Measurements from ENCODE around the gene IL22RA1.
A peak's percentile ranks its signal among the peaks of the same experiment; 100 is the strongest.

IL22RA1 gene

GRCh38 chr1:24121406-24121805, 21.5 kb downstream of the IL22RA1 start:
- H3K27me3 ChIP-seq (replicated peaks; ENCODE audit: control insufficient read depth, insufficient read depth, low read length): no peaks in the 10 kb centered on the region
- no peak for DNase-seq (ENCODE audit: low read depth)
- H3K9ac ChIP-seq (ENCODE audit: low read length): no peak overlapping the region
- H3K36me3 ChIP-seq (ENCODE audit: control insufficient read depth, insufficient read depth, low read length, severe bottlenecking): no peaks in the 10 kb centered on the region
- H3K4me3 ChIP-seq (ENCODE audit: low read length): no peak overlapping the region
- peaks cover 47% of the 10 kb centered on the region for H3K4me1 ChIP-seq (ENCODE audit: control insufficient read depth, insufficient read depth, low read length)
- H3K9me3 ChIP-seq (ENCODE audit: control insufficient read depth, low read length): no peaks in the 10 kb centered on the region

GRCh38 chr1:24120965-24121364, 22.0 kb downstream of the IL22RA1 start:
- H3K9me3 ChIP-seq (ENCODE audit: control insufficient read depth, low read length): no peaks in the 10 kb centered on the region
- H3K36me3 ChIP-seq (ENCODE audit: control insufficient read depth, insufficient read depth, low read length, severe bottlenecking): no peaks in the 10 kb centered on the region
- peak overlapping the region; percentile 61 for H3K4me3 ChIP-seq (ENCODE audit: low read length)
- no peak for DNase-seq (ENCODE audit: low read depth)
- peak overlapping the region; percentile 66 for H3K9ac ChIP-seq (ENCODE audit: low read length)
- peaks cover 43% of the 10 kb centered on the region for H3K4me1 ChIP-seq (ENCODE audit: control insufficient read depth, insufficient read depth, low read length)
- H3K27me3 ChIP-seq (replicated peaks; ENCODE audit: control insufficient read depth, insufficient read depth, low read length): no peaks in the 10 kb centered on the region

DNA sequence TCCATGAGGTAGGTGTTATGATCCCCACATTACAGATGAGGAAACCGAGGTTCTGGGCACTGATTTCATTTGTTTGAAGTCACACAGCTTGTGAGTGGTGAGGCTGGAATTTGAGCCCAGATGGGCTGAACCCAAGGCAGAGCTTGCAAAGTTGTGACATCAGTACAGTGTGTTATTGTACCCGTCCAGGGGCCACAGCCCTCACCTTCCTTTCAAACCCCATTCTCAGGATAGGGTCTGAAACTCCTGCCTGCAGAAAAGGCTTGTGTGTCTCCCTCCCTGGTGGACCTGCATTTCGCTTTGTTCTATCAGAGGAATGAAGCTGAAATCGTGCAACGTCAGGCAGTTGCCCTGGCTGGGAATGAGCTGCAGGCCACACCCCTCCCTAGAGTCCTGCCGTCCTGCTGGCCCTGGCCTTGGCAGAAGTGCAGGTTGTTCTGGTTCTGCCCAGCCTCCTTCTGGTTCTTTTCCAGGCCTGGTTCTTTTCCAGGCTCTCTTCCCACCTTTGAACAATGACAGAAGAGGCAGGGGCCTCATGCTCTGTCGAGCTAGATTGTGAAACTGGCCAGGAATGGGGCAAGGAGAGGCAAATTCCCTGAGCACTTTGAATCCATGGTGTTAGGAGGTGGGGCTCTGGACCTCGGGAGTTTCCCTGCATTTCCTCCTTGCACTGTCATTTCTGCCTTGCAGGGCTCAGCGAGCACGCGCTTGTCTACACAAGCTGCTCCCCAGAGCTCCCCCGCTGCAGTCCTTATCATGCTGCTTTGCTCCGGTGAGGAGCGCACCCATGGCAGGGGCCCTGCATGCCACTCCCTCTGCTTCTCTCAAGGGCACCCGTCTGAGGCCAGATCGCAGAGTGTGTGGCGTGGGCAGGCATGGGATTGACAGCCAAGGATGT, 22.8 kb downstream of the IL22RA1 start:
- H3K27me3 ChIP-seq (replicated peaks; ENCODE audit: control insufficient read depth, insufficient read depth, low read length): no peaks in the 10 kb centered on the region
- DNase-seq (ENCODE audit: low read depth): peak; percentile 29
- H3K9ac ChIP-seq (ENCODE audit: low read length): peak overlapping the region; percentile 66
- no peaks in the 10 kb centered on the region for H3K36me3 ChIP-seq (ENCODE audit: control insufficient read depth, insufficient read depth, low read length, severe bottlenecking)
- H3K9me3 ChIP-seq (ENCODE audit: control insufficient read depth, low read length): no peaks in the 10 kb centered on the region
- H3K4me3 ChIP-seq (ENCODE audit: low read length): peak overlapping the region; percentile 61
- peaks cover 39% of the 10 kb centered on the region for H3K4me1 ChIP-seq (ENCODE audit: control insufficient read depth, insufficient read depth, low read length)

- Histone ChIP-seq H3K36me3 (ENCODE audit: control insufficient read depth, insufficient read depth, low read length, severe bottlenecking) (no peaks in the 10 kb centered on the region), H3K27me3 (replicated peaks; ENCODE audit: control insufficient read depth, insufficient read depth, low read length) (peaks cover 4% of the 10 kb centered on the region), H3K9ac (ENCODE audit: low read length) (peak overlapping the region; percentile 66), H3K9me3 (ENCODE audit: control insufficient read depth, low read length) (no peaks in the 10 kb centered on the region), H3K4me3 (ENCODE audit: low read length) (peak overlapping the region; percentile 61), H3K4me1 (ENCODE audit: control insufficient read depth, insufficient read depth, low read length) (peaks cover 39% of the 10 kb centered on the region)
- no peak for DNase-seq (ENCODE audit: low read depth)
Observed at GRCh38 chr1:24119489-24119858, 23.5 kb downstream of the IL22RA1 start.

GRCh38 chr1:24118410-24119242, 24.3 kb downstream of the IL22RA1 start:
- Histone ChIP-seq H3K4me3 (ENCODE audit: low read length) (no peak overlapping the region), H3K9ac (ENCODE audit: low read length) (no peak overlapping the region), H3K36me3 (ENCODE audit: control insufficient read depth, insufficient read depth, low read length, severe bottlenecking) (no peaks in the 10 kb centered on the region), H3K27me3 (replicated peaks; ENCODE audit: control insufficient read depth, insufficient read depth, low read length) (peaks cover 4% of the 10 kb centered on the region), H3K4me1 (ENCODE audit: control insufficient read depth, insufficient read depth, low read length) (peaks cover 39% of the 10 kb centered on the region), H3K9me3 (ENCODE audit: control insufficient read depth, low read length) (no peaks in the 10 kb centered on the region)
- DNase-seq (ENCODE audit: low read depth): no peak

GRCh38 chr1:24117722-24118409, 25.1 kb downstream of the IL22RA1 start:
- Histone ChIP-seq H3K9me3 (ENCODE audit: control insufficient read depth, low read length) (no peaks in the 10 kb centered on the region), H3K27me3 (replicated peaks; ENCODE audit: control insufficient read depth, insufficient read depth, low read length) (peaks cover 4% of the 10 kb centered on the region), H3K4me3 (ENCODE audit: low read length) (no peak overlapping the region), H3K36me3 (ENCODE audit: control insufficient read depth, insufficient read depth, low read length, severe bottlenecking) (no peaks in the 10 kb centered on the region), H3K9ac (ENCODE audit: low read length) (no peak overlapping the region), H3K4me1 (ENCODE audit: control insufficient read depth, insufficient read depth, low read length) (peaks cover 39% of the 10 kb centered on the region)
- peak; percentile 54 for DNase-seq (ENCODE audit: low read depth)

DNA sequence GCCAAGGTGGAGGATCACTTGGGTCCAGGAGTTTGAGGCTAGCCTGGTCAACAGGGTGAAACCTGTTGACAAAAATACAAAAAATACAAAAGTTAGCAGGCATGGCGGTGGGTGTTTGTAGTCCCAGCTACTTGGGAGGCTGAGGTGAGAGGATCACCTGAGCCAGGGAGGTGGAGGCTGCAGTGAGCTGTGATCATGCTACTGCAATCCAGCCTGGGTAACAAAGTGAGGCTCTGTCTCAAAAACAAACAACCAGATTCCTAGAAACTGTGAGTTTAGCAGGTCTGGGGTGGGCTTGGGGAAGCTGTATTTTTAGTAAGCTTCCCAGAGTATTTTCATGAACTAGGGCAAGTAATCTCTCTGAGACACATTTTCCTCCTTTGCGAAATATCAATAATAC, 25.8 kb downstream of the IL22RA1 start:
- no peak overlapping the region for H3K9ac ChIP-seq (ENCODE audit: low read length)
- no peaks in the 10 kb centered on the region for H3K36me3 ChIP-seq (ENCODE audit: control insufficient read depth, insufficient read depth, low read length, severe bottlenecking)
- DNase-seq (ENCODE audit: low read depth): no peak
- H3K4me1 ChIP-seq (ENCODE audit: control insufficient read depth, insufficient read depth, low read length): peaks cover 46% of the 10 kb centered on the region
- H3K27me3 ChIP-seq (replicated peaks; ENCODE audit: control insufficient read depth, insufficient read depth, low read length): peaks cover 4% of the 10 kb centered on the region
- no peaks in the 10 kb centered on the region for H3K9me3 ChIP-seq (ENCODE audit: control insufficient read depth, low read length)
- no peak overlapping the region for H3K4me3 ChIP-seq (ENCODE audit: low read length)

- H3K9me3 ChIP-seq (ENCODE audit: control insufficient read depth, low read length): no peaks in the 10 kb centered on the region
- no peak overlapping the region for H3K9ac ChIP-seq (ENCODE audit: low read length)
- H3K4me1 ChIP-seq (ENCODE audit: control insufficient read depth, insufficient read depth, low read length): peaks cover 49% of the 10 kb centered on the region
- peaks cover 4% of the 10 kb centered on the region for H3K27me3 ChIP-seq (replicated peaks; ENCODE audit: control insufficient read depth, insufficient read depth, low read length)
- no peak overlapping the region for H3K4me3 ChIP-seq (ENCODE audit: low read length)
- H3K36me3 ChIP-seq (ENCODE audit: control insufficient read depth, insufficient read depth, low read length, severe bottlenecking): no peaks in the 10 kb centered on the region
- DNase-seq (ENCODE audit: low read depth): no peak
Observed at GRCh38 chr1:24114753-24115152, 28.2 kb downstream of the IL22RA1 start.

DNA sequence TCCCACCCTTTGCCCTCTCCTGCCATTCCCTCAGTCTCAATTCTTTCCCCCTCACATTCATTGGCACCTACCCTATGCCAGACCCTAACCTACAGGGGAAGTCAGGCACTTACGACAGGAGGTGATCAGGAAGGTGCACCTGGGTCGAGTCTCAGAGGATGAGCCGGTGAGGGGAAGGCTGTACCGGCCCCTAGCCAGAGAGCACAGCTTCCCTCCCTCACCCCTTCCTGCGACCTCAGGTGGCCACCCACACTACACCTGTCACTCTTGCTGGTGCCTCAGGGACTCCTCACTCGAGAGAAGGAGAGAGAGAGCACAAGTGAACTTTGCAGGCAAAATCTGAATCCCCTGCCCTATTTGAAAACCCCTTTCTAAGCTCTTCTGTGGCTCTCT, 29.3 kb downstream of the IL22RA1 start:
- no peak overlapping the region for H3K9ac ChIP-seq (ENCODE audit: low read length)
- no peak overlapping the region for H3K4me3 ChIP-seq (ENCODE audit: low read length)
- DNase-seq (ENCODE audit: low read depth): no peak
- H3K36me3 ChIP-seq (ENCODE audit: control insufficient read depth, insufficient read depth, low read length, severe bottlenecking): no peaks in the 10 kb centered on the region
- H3K27me3 ChIP-seq (replicated peaks; ENCODE audit: control insufficient read depth, insufficient read depth, low read length): peaks cover 4% of the 10 kb centered on the region
- H3K4me1 ChIP-seq (ENCODE audit: control insufficient read depth, insufficient read depth, low read length): peaks cover 47% of the 10 kb centered on the region
- H3K9me3 ChIP-seq (ENCODE audit: control insufficient read depth, low read length): no peaks in the 10 kb centered on the region

DNA sequence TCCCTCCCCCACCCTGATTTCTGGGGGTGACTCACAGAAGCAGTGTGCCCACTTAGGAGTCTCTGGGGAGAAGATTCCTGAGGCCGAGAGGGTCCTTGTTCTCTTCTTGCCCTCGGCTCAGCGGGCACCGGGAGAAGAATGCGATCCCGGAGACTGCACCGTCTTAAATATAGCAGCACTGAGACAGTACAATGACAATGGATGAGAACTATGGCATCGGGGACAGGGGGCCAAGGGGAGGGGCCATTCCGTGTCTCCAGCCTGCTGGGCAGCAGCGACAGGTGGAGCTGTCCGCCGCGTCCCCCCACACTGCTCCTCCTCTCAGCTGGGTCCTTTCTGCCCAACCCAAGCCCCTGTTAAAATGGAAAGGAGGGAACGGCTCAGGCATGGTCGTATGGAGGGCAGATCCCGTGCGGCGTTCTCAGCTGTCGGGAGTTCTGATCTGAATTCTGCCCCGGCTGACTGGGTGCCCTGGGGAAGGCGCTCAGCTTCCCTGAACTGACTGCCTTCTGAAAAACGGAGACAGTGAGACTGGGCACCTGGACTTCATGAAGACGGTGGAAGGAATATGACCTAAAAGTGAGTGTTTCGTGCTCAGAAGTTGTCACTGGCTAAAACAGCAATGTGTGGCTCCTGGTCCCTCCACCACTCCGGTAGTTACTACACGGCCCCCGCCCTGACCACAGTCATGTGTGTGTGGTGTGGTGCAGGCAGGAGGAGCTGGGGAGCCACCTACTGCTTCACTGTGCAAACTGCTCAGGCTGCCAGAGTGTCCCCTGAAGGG, 30.8 kb downstream of the IL22RA1 start, which contains the start of gene MYOM3:
Gene MYOM3 (minus strand): TSS at position 140 of the 784 bp plus-strand sequence. CDS start 3,499 bp downstream, outside the sequence.
- H3K27me3 ChIP-seq (replicated peaks; ENCODE audit: control insufficient read depth, insufficient read depth, low read length): peaks cover 4% of the 10 kb centered on the region
- DNase-seq (ENCODE audit: low read depth): peak; percentile 66
- peak within 1 kb of the TSS; percentile 22 for H3K4me3 ChIP-seq (ENCODE audit: low read length)
- H3K36me3 ChIP-seq (ENCODE audit: control insufficient read depth, insufficient read depth, low read length, severe bottlenecking): no peaks in the 10 kb centered on the region
- peak within 1 kb of the TSS; percentile 65 for H3K9ac ChIP-seq (ENCODE audit: low read length)
- no peaks in the 10 kb centered on the region for H3K9me3 ChIP-seq (ENCODE audit: control insufficient read depth, low read length)
- peaks cover 49% of the 10 kb centered on the region for H3K4me1 ChIP-seq (ENCODE audit: control insufficient read depth, insufficient read depth, low read length)
